HepG2 (cell line): ENCODE data around the gene FOXL3. TPM values are rescaled to one million over a fixed set of nuclear protein-coding genes. Genes with fewer than 3 reads are reported as not detected.
"Not testable (repeated sequence)": the region's sequence is repeated elsewhere in the genome, so short reads cannot be mapped to it uniquely, and the experiment has no call there.

Experiments used
- ATAC-seq: fragments of 200-7000 bp; cut with Tn5 transposase; 3 replicates; pipeline ENCODE4 v1.9.1; 2020; ENCODE audit warnings: mild to moderate bottlenecking, moderate library complexity
- BruUV-seq: library from RNA; stranded (reverse); fragments of 400-500 nt; replicated peaks from 2 replicates; lab custom pipeline; 2021; lab: Mats Ljungman, UMichigan
- CTCF ChIA-PET: fragments of 300-600 bp; formaldehyde crosslinking; extraction: SDS; loops from one replicate; lab custom pipeline; 2021; ENCODE audit warnings: low total read pairs, inconsistent platforms, low intra/inter-chr PET ratio; lab: Yijun Ruan, JAX
- POLR2A ChIA-PET: fragments of 350-600 bp; sonication (Branson Sonifier 250); formaldehyde crosslinking; loops from one replicate; lab custom pipeline; 2020; ENCODE audit warnings: antibody characterized with exemption, inconsistent platforms; lab: Yijun Ruan, JAX
- DNase-seq: peaks from one replicate; pipeline ENCODE4 v3.0.0-alpha.2; 2015; ENCODE audit warnings: low spot score
- FAIRE-seq: peaks from 3 replicates; lab custom pipeline; 2011; peaks lifted over from hg19 to GRCh38; lab: Jason Lieb, UNC
- H2AFZ ChIP-seq: one replicate; pipeline ENCODE4 v1.6.1; 2011; ENCODE audit warnings: low read length, inconsistent platforms
- H3K27ac ChIP-seq: fragments of 300-600 bp; 3 replicates; pipeline ENCODE4 v1.8.0; 2011; ENCODE audit warnings: mixed run types, mild to moderate bottlenecking, mixed read lengths, low read length, inconsistent platforms; ENCODE audit not compliant: insufficient read depth; ENCODE audit errors: extremely low read length
- H3K27me3 ChIP-seq, 2 experiments: fragments of 200-600 bp in 1 of 2; 2 replicates in 1 of 2; 3 replicates in 1 of 2; pipeline versions ENCODE4 v1.6.0 to v1.8.0; 2011; ENCODE audit warnings: low read length in 2 of 2, mild to moderate bottlenecking in 2 of 2, moderate library complexity in 2 of 2, inconsistent platforms in 1 of 2; ENCODE audit not compliant: insufficient read depth in 2 of 2, control insufficient read depth in 1 of 2
- H3K36me3 ChIP-seq, 2 experiments: fragments of 200-600 bp in 1 of 2; replicated peaks in 1 of 2; 2 replicates in 1 of 2; 3 replicates in 1 of 2; pipeline versions ENCODE4 v1.5.1 to v1.8.0; 2011; ENCODE audit warnings: low read length in 2 of 2, inconsistent platforms in 1 of 2; ENCODE audit not compliant: insufficient read depth in 2 of 2, control insufficient read depth in 1 of 2
- H3K4me1 ChIP-seq: 2 replicates; pipeline ENCODE4 v1.5.1; 2012; ENCODE audit warnings: low read length, inconsistent platforms; ENCODE audit not compliant: insufficient read depth
- H3K4me2 ChIP-seq: 2 replicates; pipeline ENCODE4 v1.6.0; 2011; ENCODE audit warnings: low read depth, low read length, inconsistent platforms
- H3K4me3 ChIP-seq, 3 experiments: fragments of 200-600 bp in 1 of 3; sonication (generic), shearing (Covaris generic) in 1 of 3; replicated peaks in 1 of 3; 2 replicates each; pipeline ENCODE4 v1.5.1; 2011 to 2016; ENCODE audit warnings: low read length in 3 of 3, inconsistent platforms in 2 of 3, low read depth in 2 of 3, mild to moderate bottlenecking in 2 of 3, control low read depth in 1 of 3, mixed read lengths in 1 of 3; ENCODE audit not compliant: insufficient read depth in 1 of 3
- H3K79me2 ChIP-seq: one replicate; pipeline ENCODE4 v1.6.1; 2011; ENCODE audit warnings: low read length, inconsistent platforms; ENCODE audit not compliant: insufficient read depth
- H3K9ac ChIP-seq: 2 replicates; pipeline ENCODE4 v1.6.0; 2011; ENCODE audit warnings: mild to moderate bottlenecking, low read depth, low read length, inconsistent platforms; ENCODE audit not compliant: insufficient read depth
- H3K9me3 ChIP-seq: 2 replicates; pipeline ENCODE4 v1.5.1; 2012; ENCODE audit warnings: mild to moderate bottlenecking, low read length
- H4K20me1 ChIP-seq: 2 replicates; pipeline ENCODE4 v1.6.0; 2011; ENCODE audit warnings: inconsistent platforms, mild to moderate bottlenecking, low read length, moderate library complexity; ENCODE audit not compliant: insufficient read depth
- HNRNPL ChIP-seq: fragments of 200-400 bp; formaldehyde crosslinking; IDR thresholded peaks from 2 replicates; pipeline ENCODE4 v1.6.1; 2017; ENCODE audit warnings: mild to moderate bottlenecking, low read depth, low read length
- WGBS: methylation state at CpG from one replicate; pipeline ENCODE4 v1.1.6; 2017; ENCODE audit warnings: low lambda C conversion rate; 5-methylcytosine and 5-hydroxymethylcytosine counted together
- in situ Hi-C: cut with HindIII; loops from 2 replicates; pipeline ENCODE4 v1.10.0; 2017; ENCODE audit warnings: low pct_unique_long_range_greater_than_20kb; ENCODE audit not compliant: extremely low pct_ligation_motif_present
- intact Hi-C: fragments of 100-400 bp; cut with micrococcal nuclease; formaldehyde crosslinking; loops from one replicate; pipeline ENCODE4 v1.10.0; 2022; ENCODE audit not compliant: unreplicated experiment
- polyA plus RNA-seq, 8 experiments: library from polyadenylated mRNA; depleted of rRNA in 3 of 8; stranded (reverse) in 7 of 8; unstranded in 1 of 8; fragments of >200 nt; fragmentation: Illumina TruSeq in 4 of 8; extraction: Trizol in 4 of 8; gene quantifications; 2 replicates each; pipeline versions ENCODE4 v1.2.1 to v1.2.3, GENCODE V29; 2011 to 2016; ENCODE audit warnings: low read depth in 4 of 8, missing spikeins in 1 of 8, mixed read lengths in 1 of 8; ENCODE audit not compliant: insufficient read depth in 1 of 8
- total RNA-seq, 5 experiments: library from RNA; depleted of rRNA; stranded (reverse); fragments of >200 nt; fragmentation: Illumina TruSeq; extraction: Trizol; gene quantifications; 2 replicates each; pipeline ENCODE4 v1.2.3, GENCODE V29; 2016; ENCODE audit warnings: low read depth in 1 of 5

The FOXL3 gene
- total and polyA plus RNA-seq, 2 of the 13 experiments (the other 11 are each of a cell fraction or from before 2014, with no cell fraction given) = not detected

DNA sequence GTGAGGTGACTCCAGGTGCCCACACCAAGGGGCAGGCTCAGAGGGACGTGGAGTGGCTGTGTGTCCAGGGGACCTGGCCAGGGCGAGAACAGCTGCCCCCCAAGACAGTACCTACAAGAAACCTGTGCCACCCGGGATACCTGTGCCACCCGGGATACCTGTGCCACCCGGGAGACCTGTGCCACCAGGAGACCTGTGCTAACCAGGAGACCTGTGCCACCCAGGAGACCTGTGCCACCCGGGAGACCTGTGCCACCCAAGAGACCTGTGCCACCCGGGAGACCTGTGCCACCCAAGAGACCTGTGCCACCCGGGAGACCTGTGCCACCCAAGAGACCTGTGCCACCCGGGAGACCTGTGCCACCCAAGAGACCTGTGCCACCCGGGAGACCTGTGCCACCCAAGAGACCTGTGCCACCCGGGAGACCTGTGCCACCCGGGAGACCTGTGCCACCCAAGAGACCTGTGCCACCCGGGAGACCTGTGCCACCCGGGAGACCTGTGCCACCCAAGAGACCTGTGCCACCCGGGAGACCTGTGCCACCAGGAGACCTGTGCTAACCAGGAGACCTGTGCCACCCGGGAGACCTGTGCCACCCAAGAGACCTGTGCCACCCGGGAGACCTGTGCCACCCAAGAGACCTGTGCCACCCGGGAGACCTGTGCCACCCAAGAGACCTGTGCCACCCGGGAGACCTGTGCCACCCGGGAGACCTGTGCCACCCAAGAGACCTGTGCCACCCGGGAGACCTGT, 47.0 kb upstream of the FOXL3 start:
- DNase-seq, BruUV-seq, H3K9me3 ChIP-seq, H3K27me3 ChIP-seq, H4K20me1 ChIP-seq, H3K4me1 ChIP-seq, H3K9ac ChIP-seq, H3K4me2 ChIP-seq, H3K27ac ChIP-seq, POLR2A ChIA-PET, ATAC-seq, H2AFZ ChIP-seq, FAIRE-seq, in situ Hi-C loops, H3K4me3 ChIP-seq, H3K79me2 ChIP-seq, intact Hi-C loops, CTCF ChIA-PET: not testable (repeated sequence)
- WGBS = 100% methylated on average over 1 of the region's 21 CpGs
- peaks cover 13 to 40% of the 10 kb centered on the region in 2 experiments; a peak in 4 of 5 replicates for H3K36me3 ChIP-seq
- peak; percentile 99 for TF ChIP-seq HNRNPL

DNA sequence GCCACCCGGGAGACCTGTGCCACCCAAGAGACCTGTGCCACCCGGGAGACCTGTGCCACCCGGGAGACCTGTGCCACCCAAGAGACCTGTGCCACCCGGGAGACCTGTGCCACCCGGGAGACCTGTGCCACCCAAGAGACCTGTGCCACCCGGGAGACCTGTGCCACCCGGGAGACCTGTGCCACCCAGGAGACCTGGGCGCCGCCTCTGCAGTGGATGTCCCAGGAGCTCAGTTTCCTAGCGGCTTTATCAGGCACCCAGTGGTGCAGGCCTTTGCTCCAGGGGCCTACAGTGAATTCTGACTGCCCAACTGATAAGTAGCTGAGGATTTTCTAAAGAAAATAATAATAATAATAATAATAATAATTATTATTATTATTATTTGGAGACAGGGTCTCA, 46.4 kb upstream of the FOXL3 start:
- POLR2A ChIA-PET, H3K27me3 ChIP-seq, H3K4me3 ChIP-seq, BruUV-seq, H3K79me2 ChIP-seq, H3K9ac ChIP-seq, in situ Hi-C loops, H2AFZ ChIP-seq, H3K9me3 ChIP-seq, H3K4me1 ChIP-seq, intact Hi-C loops, FAIRE-seq, DNase-seq, H3K27ac ChIP-seq, CTCF ChIA-PET, ATAC-seq, H4K20me1 ChIP-seq, H3K4me2 ChIP-seq: not testable (repeated sequence)
- TF ChIP-seq HNRNPL = peak; percentile 95
- 100% methylated on average over 3 of the region's 10 CpGs for WGBS
- peaks cover 14 to 41% of the 10 kb centered on the region in 2 experiments; a peak in 4 of 5 replicates for H3K36me3 ChIP-seq
